Islet precursor cell (in vitro differentiated cells): Measurements from ENCODE around the gene SNX19.
"Not testable (repeated sequence)": the region's sequence is repeated elsewhere in the genome, so short reads cannot be mapped to it uniquely, and the experiment has no call there.

Source experiments
- DNase-seq: peaks from one replicate; pipeline ENCODE4 v3.0.0-alpha.2; 2018

Gene SNX19, protein sequence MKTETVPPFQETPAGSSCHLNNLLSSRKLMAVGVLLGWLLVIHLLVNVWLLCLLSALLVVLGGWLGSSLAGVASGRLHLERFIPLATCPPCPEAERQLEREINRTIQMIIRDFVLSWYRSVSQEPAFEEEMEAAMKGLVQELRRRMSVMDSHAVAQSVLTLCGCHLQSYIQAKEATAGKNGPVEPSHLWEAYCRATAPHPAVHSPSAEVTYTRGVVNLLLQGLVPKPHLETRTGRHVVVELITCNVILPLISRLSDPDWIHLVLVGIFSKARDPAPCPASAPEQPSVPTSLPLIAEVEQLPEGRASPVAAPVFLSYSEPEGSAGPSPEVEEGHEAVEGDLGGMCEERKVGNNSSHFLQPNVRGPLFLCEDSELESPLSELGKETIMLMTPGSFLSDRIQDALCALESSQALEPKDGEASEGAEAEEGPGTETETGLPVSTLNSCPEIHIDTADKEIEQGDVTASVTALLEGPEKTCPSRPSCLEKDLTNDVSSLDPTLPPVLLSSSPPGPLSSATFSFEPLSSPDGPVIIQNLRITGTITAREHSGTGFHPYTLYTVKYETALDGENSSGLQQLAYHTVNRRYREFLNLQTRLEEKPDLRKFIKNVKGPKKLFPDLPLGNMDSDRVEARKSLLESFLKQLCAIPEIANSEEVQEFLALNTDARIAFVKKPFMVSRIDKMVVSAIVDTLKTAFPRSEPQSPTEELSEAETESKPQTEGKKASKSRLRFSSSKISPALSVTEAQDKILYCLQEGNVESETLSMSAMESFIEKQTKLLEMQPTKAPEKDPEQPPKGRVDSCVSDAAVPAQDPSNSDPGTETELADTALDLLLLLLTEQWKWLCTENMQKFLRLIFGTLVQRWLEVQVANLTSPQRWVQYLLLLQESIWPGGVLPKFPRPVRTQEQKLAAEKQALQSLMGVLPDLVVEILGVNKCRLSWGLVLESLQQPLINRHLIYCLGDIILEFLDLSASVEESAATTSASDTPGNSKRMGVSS

DNA sequence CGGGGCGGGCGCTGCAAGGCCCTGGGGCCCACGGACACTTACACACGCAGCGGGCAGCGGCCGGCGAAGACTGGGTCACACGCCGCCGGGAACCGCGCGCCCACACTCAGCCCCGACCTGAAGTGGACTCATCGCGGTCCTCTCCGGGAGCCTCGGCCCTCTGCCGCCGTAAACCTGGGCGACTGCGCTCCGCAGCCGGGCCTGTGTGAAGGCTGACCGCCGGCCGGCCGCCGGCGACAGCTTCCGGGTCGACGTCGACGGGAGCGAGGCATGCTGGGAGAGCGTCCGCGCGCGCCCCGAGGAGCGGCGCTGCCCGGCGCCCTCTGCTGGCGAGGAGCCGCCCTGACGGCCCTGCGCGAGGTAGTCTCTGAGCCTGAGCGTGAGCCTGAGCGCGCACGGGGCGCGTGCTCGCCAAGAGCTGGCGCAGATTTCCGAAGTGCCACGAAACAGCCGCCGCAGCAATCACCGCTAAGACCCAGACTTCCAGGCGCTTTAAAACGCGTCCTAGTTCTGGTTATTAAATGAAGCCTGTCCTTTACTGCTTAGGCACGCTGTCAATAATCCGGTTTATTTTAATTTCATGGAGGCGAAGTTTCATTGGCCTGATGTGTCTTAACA lies at the start of gene SNX19:
SNX19 (minus strand) TSS at position 242 of the 618 bp plus-strand sequence. CDS start 540 bp downstream, outside the sequence.
- peak; percentile 94 for DNase-seq

DNA sequence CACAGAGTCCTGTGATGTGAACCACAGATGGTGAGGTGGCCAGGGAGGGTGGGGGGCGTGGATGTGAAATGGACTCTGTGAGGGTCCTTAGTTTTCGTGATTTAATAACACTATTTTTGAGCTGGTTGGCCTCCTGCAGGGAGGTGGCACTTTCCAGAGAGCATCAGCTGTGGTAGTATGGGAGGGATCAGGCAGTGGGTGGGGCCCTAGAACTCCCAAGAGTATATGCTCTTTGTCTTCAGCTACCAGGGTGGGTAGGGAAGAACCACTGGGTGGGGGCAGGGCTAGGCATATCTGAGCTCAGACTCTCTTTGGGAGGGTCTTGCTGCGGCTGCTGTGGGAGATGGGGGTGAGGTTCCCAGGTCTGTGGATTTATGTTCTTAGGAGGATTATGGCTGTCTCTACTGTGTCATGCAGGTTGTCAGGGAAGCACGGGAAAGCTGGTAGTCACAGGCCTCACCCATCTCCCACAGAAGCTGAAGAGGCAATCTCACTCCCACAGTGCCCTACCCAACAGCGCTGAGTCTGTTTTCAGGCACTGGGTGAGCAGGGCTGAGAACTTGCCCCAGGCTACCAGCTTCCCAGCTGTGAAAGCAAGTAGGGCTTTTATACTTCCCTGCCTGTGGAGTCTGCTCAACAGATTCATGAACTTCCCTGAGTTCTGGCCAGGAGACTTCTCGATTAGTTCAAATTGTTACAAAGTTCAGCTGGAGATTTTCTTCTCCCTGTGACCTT lies 47.9 kb upstream of the SNX19 start:
- peak; percentile 60 for DNase-seq

DNA sequence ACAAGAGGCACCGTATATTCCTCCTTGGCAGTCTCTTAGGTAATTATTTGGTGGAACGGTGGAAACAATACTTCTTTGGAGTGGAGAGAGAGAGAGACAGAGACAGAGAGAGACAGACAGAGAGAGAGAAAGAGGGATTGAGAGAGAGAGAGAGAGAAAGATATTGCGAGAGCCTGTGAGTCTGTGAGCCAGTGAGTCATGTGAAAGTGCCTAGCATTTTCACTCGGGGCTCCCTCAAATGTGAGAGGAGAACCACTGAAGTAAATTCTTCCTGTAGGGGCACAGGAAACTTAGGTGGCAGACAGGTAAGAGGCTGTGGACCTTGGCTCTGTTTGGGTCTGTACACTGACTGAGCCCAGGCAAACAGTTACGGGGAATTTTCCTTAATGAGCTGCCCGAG lies 31.6 kb upstream of the SNX19 start:
- no peak for DNase-seq

DNA sequence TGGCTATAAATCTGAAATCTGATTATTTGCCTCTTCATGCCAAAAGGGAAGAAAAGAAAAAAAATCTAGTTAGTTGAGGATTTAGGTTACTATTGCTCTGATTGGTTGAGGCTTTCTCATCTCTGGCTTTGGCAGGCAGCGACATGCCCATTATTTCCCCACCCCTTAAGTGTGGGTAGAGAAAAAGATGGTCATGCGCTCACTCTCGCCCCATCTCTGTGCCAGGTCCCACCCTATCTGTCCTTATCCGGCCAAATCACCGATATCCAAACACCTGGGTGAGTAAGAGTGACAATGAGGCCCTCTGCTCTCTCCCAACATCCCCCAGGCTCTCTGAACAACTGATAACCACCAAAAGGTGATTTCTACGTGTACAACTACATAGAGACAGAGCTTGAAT lies 31.2 kb upstream of the SNX19 start:
- no peak for DNase-seq

DNA sequence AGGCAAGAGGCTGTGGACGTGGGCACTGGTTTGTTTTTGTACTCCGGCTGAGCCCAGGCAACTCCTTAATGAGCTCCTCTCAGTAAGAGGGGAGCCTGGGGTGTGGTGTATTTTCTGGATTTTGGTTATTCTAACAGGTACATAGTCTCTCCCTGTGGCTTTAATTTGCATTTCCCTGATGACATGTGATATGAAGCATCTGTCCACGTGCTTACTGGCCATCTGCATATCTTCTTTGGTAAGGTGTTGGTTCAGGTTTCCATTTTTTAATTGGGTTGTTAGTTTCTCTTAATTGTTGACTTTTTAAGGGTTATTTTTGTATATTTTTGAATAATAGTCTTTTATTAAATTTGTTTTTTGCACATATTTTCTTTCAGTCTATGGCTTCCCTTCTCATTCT lies 30.8 kb upstream of the SNX19 start:
- no peak for DNase-seq

DNA sequence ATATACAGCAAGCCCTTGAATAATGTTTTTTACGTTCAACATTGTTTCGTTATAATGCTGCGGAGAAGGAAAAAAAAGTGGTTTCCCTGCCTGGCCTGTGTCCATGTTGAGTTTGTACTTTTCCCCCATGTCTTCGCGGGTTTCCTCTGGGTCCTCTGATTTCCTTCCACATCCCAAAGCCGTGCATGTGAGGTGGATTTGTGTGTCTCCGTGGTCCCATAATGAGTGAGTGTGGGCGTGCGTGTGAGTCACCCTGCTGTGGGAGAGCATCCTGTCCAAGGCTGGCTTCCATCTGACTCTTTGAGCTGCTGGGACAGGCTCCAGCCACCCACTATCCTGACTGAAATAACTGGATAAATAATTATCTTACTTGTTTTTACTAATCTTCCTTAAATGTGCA lies 29.6 kb upstream of the SNX19 start:
- peak; percentile 60 for DNase-seq

DNA sequence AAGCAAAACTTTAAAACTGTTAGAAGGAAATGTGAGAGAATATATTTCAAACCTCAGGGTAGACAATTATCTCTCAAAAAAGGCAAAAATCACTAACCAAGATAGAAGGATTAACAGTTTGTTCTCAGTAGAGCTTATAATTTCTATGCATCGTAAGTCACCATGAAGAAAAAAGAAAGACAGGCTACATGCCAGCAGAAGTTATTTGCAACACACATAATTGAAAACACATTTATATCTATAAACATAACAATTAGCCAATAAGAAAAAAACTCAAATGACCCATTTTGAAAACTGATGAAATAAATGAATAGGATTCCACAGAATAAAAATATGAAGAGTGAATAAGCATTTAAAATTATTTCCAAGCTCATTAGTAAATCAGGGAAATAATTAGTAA lies 24.4 kb upstream of the SNX19 start:
- no peak for DNase-seq

DNA sequence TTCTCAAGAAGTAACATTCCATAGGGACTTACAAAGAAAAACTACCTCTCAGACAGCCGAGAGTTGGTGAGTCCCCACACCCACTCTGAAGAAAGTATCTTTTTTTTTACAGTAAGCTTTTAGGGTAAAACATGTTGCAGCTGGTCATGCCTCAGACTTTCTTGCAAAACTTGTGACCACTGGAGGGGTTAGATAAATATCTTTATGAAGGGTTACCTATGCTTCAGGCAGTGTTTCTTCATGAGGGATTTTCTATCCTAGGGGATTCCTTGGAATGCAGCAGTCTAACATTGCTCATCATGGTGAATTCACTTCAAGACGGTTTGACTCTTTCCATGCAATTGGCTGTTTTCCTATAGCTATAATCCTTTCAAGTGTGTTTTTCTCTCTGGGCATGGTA lies 20.8 kb upstream of the SNX19 start:
- DNase-seq = no peak

DNA sequence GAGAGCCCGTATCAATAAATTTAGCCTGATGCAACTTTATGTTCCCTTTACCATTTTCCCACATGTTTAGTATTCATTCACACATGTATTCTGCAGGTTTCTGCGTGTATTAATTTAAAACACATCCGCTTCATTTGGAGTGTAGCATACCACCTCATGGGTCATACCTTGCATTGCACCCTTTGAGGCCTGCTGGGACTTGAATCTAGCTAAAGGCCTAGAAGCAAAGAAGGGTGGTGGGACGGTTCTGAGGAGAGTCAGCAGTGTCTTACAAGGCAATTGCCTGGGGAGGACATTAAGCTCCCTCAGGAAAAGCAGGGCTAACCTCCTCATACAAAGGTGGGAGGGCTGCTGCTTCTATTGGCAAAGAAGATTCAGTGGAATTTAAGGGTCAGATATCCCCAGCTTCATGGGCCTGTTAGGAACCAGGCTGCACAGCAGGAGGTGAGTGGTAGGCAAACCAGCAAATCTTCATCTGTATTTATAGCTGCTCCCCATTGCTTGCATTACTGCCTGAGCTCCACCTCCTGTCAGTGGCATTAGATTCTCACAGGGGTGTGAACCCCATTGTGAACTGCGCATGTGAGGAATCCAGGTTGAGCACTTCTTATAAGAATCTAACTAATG lies 15.9 kb upstream of the SNX19 start:
- DNase-seq = no peak

DNA sequence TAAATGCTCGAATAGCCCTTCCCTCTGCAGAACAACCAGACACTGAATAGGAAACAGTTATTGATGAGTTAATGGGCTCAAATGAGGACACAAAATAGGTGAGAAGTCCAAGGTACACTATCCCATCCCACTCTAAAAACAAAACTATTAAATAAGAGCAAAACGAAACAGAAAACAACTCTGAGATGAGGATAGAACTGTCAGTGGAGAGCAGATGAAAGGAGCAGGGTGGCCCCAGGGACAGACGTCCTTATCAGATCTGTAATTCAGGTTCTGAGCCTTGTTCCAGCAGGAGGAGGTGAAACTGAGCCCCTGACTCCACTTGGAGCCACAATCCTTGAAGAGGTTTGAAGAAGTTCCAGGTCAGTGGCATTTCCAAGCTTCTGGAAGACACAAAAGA lies 8.5 kb upstream of the SNX19 start:
- no peak for DNase-seq

DNA sequence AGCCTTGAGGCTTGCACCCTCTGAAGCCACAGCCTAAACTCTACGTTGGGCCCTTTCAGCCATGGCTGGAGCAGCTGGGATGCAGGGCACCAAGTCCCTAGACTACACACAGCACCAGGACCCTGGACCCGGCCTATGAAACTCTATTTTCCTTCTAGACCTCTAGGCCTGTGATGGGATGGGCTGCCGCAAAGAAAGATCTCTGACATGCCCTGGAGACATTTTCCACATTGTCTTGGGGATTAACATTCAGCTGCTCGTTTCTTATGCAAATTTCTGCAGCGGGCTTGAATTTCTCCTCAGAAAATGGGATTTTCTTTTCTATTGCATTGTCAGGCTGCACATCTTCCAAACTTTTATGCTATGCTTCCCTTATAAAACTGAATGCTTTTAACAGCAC lies 4.3 kb upstream of the SNX19 start:
- not testable (repeated sequence) for DNase-seq

DNA sequence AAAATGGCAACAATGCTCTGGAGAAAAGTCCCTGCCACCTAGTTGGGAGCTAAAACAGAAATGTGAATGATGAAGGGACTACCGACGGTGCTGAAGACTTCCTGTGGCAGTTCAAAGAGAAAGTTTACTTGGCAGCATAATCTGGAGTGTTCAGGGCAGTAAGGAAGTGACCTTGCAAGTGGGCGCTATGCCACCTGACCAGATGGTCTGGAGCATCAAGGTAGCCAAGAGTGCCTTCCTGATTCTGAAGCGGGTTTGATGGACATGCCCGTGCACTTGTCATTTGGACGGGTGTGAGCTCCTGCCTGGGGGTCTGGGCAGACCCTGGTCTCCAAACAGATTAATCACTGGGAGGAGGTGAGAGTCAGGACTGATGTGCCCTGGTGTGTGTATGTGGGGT lies 1.8 kb upstream of the SNX19 start:
- DNase-seq = no peak

DNA sequence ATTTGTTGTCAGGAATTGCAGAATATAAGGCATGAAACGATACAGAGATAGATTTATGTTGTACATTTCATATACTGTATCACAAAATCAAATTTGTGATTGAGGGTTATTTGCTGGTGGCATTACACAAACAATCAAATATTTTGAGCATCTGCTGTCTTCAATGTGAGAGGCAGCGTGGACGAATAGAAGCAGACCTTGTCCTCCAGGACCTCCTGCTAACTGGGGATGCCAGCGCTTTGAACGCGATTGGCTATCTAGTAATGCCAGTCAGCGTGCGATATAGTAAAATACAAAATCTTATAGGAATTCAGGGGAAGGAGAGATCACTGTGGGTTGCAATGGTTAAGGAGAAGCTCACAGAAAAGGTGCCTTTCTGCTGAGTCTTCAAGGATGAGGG lies 631 bp upstream of the SNX19 start:
- no peak for DNase-seq

DNA sequence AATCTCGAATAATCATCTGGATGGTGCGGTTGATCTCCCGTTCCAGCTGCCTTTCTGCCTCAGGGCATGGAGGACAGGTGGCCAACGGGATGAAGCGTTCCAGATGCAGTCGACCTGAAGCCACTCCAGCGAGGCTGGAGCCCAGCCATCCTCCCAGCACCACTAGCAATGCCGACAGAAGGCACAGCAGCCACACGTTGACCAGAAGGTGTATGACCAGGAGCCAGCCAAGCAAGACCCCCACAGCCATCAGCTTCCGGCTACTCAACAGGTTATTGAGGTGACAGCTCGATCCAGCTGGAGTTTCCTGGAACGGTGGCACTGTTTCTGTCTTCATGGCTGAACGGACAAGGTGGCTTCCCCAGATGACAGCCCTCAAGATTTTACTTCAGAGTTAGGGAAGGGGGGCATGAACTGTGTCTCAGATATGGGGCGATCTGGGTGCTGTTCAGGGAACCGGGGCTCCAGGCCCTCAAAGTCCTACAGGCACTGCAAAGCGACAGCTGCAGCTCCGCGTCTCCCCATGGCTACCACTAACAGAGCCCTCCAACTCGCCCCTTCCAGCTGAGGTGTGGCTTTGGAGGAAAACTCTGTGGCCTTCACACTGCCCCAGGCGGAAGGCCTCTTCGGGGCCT lies 559 bp downstream of the SNX19 start:
- no peak for DNase-seq

DNA sequence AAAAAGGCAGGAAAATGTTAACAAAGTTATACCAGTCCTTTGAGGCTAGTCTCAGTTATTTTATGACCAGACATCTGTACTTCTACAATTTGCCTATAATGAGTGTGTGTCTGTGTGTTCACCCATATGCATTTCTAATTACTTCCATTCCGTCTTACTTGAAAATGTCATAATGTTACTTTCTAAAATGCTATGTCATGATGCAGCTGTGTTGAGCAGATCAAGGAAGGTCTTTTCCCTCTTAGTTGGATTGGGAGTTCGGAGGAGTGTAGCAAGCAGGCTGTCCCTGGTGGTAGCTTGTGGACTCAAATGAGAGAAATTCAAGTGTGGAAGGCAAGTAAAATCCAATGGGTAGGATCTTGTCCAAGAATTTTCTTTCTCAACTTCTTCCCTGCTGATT lies 3.0 kb downstream of the SNX19 start:
- DNase-seq = no peak

DNA sequence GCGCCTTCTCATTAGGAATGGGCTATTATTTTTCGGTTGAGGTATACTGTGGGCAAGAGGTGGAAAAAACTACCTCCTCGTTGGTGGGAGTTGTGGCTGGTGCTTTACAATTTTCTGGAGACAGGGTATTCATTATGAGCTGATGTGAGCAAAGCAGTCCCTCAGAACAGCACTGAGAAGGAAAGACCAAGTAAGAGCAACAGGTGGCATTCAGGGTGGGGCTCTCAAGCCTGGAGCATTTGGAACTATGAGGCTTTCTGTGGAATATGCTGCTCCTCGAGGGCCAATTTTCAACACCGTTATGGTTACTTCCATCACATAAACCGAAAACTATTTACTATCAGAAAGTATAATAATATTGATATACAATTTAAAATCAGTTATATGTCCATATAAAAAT lies 3.7 kb downstream of the SNX19 start:
- DNase-seq = no peak

DNA sequence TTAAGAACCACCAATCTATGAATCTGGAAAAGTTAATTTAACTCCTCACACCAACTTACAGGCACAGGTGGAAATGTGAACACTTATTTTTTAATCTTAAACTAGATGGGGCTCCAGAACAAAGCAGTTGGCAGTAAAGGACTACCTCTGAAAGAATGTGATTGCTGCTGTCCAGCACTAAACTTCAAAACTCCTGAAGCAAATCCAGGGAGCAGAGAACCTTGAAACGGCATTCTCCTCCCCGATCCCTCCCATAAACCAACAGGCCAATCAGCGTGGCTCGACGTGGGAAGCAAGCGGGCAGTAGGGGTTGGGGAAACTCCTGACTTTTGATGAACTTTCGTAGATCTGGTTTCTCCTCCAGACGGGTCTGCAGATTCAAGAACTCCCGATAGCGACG lies 5.0 kb downstream of the SNX19 start:
- no peak for DNase-seq

DNA sequence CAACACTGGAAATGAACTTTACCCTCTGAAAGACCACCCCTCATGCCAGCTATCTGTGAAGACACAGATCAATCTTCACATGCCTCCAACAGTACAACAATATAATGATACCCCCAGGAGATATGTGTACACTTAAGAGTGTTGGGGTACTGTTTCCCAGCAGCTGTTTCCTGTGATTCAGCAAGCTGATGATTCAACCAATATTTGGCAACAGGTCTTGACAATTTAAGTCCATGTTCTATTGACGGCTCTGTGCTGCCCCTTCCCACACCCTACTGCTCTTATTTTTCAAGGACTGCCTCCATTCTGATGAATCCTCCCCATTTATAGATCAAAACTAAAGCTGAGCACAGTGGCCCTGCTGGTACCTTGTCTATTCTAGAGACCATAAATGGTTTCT lies 6.6 kb downstream of the SNX19 start:
- DNase-seq = no peak

DNA sequence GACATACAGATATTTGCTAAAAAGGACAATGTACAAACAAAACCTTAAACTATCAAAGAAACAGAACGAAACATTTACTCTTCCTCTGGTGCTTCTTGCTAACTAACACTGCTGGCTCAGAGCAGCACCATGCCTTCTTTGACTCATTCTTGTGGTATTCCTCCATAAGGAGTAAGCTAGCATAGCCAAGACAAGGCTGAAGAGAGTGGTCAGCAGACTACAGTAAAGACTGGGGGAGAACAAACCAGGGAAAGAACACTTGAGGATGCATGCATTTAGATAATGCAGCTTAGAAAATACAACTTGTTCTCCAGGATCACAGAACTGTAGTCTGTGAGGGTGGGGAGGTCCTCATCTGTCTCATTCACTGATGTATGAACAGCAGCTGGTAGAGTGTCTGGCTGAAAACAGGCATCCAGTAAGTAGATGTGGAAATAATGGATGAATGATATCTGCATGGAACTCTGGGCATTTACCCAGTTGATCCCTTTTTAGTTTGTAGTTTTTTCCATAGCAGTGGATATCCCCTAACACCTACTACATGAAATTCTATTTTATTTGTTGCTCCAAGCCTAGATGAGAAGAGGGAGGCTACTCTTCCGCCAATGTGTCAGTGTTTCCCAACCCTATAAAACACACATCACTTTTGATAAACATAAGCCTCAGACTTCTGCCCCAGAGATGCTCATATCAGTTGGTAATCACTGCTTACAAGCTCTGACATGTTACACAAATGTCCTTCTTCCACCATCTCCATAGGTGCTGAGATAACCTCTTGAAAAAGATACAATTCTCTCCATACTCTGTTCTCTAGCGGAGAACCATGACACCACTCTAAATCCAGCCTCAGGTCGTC lies 7.3 kb downstream of the SNX19 start:
- DNase-seq = peak; percentile 63

DNA sequence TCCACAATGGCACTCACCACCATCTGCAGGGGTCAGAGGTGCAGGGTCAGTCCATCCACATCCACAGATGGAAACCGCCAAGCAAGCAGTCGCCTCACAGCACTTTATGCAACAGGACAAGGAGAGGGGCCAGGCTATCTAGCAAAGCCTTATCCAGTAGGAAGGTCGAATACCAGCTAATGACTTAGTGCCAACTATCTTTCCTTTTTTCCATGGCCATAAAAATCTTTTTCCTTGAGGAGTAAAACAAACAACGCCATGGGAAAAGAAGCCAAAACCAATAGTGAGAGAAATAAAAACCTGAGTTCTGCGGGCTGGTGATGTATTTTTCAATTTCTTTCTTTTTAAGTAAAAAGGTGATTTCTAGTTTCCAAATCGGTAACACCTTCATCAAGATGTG lies 8.2 kb downstream of the SNX19 start:
- no peak for DNase-seq

DNA sequence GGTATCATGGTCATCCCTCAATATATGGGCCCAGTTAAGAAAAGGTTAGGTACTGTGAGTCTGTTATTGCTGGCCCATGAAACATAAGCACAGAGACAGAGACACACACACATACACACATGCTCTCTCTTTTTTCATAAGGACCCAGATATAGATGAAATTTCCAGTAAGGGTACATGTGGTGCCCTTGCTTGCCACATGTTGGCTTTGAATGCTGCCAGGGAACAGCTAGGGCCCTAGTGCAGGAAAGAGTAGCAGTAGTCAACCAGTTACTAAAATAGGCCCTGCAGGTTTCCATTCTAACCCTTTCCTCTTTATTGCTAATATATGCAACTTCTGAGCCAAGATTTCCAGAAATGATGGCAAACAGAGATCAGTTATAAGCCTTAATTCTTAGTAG lies 9.1 kb downstream of the SNX19 start:
- DNase-seq = no peak
